GM23248 (cell line): ENCODE data around the gene CCL18.

ENCODE experiments used
- EZH2 ChIP-seq: fragments of 200-600 bp; sonication (generic); IDR thresholded peaks from 2 replicates; pipeline ENCODE4 v1.6.1; 2018; ENCODE audit warnings: antibody characterized with exemption, mild to moderate bottlenecking; ENCODE audit not compliant: insufficient read depth, poor library complexity, severe bottlenecking
- EZH2phosphoT487 ChIP-seq: fragments of 200-600 bp; sonication (generic); IDR thresholded peaks from 2 replicates; pipeline ENCODE4 v1.6.1; 2018; ENCODE audit warnings: antibody characterized with exemption, moderate library complexity, mild to moderate bottlenecking, low read depth; ENCODE audit not compliant: insufficient read depth

DNA sequence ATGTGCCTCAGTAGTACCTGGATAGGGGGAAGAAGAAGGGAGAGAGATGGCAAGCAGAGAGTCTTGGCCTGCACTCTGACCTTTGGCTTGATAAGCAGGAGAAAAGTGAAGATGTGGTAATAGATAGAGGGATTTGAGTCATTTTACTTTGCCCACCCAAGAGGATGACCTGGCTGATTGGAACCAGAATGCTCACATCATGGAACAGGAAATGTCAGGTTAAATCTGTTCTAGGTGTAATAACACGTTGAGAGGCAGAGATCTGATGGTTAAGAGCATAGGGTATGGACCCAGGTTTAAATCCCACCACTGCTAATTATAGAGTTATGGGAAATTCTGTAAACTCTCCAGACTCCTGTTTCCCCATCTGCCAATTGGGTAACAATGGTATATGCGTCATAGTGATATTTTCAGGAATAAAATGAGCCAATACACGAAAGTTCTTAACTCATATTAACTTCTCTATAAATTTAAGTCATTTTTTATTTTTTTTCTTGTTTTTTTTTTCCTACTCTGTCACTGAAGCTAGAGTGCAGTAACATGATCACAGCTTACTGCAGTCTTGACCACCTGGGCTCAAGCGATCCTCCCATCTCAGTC is 8.1 kb upstream of the CCL18 start:
- TF ChIP-seq EZH2phosphoT487 (no peak), EZH2 (no peak)
